Urinary bladder (tissue), 4 donors: ENCODE measurements around the gene PIP5K1B. TPM values are rescaled to one million over a fixed set of nuclear protein-coding genes. Genes with fewer than 3 reads are reported as not detected.
"Not testable (repeated sequence)": the region's sequence is repeated elsewhere in the genome, so short reads cannot be mapped to it uniquely, and the experiment has no call there.

Experiments
- DNase-seq: peaks from one replicate; pipeline ENCODE4 v3.0.0-alpha.2; 2015; ENCODE audit errors: extremely low spot score
- H3K27ac ChIP-seq: one replicate; pipeline ENCODE4 v1.5.1; 2013; ENCODE audit warnings: low read depth, mild to moderate bottlenecking, moderate library complexity
- H3K36me3 ChIP-seq: one replicate; pipeline ENCODE4 v1.6.1; 2013; ENCODE audit warnings: mild to moderate bottlenecking, moderate library complexity; ENCODE audit not compliant: insufficient read depth
- H3K4me1 ChIP-seq: one replicate; pipeline ENCODE4 v1.6.1; 2013; ENCODE audit warnings: mild to moderate bottlenecking, moderate library complexity; ENCODE audit not compliant: insufficient read depth
- H3K4me3 ChIP-seq: one replicate; pipeline ENCODE4 v1.5.1; 2013; ENCODE audit warnings: low read depth, low read length
- WGBS: extraction: QIAGEN DNeasy Blood & Tissue Kit; methylation state at CpG from one replicate; pipeline ENCODE4 v1.1.7; 2013; 5-methylcytosine and 5-hydroxymethylcytosine counted together
- polyA plus RNA-seq: library from polyadenylated mRNA; stranded (reverse); fragments of 200-250 nt; gene quantifications from one replicate; pipeline ENCODE4 v1.2.3, GENCODE V29; 2013
- total RNA-seq: library from RNA; depleted of rRNA; stranded (reverse); fragments of >200 nt; gene quantifications from one replicate; pipeline ENCODE4 v1.2.3, GENCODE V29; 2014
- donor health status: healthy with polysubstance abuse.
- donor health status: healthy.

Gene PIP5K1B
- total and polyA plus RNA-seq, 2 donors, result 3.1 to 6.4 TPM

- no peak overlapping the region for H3K4me3 ChIP-seq
- H3K27ac ChIP-seq, result no peak overlapping the region
- 94% methylated on average over 3 of the region's 3 CpGs for WGBS
- DNase-seq, result no peak
- no peaks in the 10 kb centered on the region for H3K4me1 ChIP-seq
- no peaks in the 10 kb centered on the region for H3K36me3 ChIP-seq
These were observed 273.5 kb downstream of the PIP5K1B start for GRCh38 chr9:68978501-68978900.

GRCh38 chr9:68979538-68980314 is 274.7 kb downstream of the PIP5K1B start:
- no peaks in the 10 kb centered on the region for H3K36me3 ChIP-seq
- H3K4me3 ChIP-seq, result no peak overlapping the region
- H3K27ac ChIP-seq, result no peak overlapping the region
- no peaks in the 10 kb centered on the region for H3K4me1 ChIP-seq
- no peak for DNase-seq
- WGBS, result 48% methylated on average over 9 of the region's 9 CpGs

DNA sequence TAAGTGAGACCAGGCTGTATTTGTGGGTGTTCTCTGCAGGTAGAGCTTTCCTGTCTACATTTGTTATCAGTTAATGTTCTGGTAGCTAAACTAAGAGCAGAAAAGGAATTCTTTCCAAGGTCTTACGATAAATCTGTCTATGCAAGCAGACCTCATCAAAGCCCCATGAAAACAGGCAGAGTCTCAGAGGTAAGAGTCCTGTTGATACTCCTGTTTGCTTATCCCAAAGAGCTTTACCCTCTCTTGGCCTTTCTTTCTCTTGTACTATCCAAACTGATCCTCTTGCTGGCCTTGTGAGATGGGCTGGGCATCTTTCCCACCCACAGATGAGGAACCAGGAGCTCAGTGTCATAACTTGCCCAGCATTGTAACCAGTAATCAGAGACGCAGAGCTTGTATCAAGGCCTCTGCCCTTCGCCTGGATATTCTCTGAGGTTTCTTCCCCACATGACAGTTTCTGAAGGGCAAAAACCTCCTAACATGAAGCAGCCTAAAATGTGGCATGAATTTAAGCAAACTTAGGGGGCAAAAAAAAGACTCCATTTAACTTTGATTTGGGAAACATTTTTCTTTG is 275.4 kb downstream of the PIP5K1B start:
- H3K36me3 ChIP-seq, result no peaks in the 10 kb centered on the region
- H3K4me3 ChIP-seq, result no peak overlapping the region
- WGBS, result 60% methylated on average over 3 of the region's 3 CpGs
- no peak for DNase-seq
- no peaks in the 10 kb centered on the region for H3K4me1 ChIP-seq
- no peak overlapping the region for H3K27ac ChIP-seq

- no peaks in the 10 kb centered on the region for H3K4me1 ChIP-seq
- no peak for DNase-seq
- no peak overlapping the region for H3K4me3 ChIP-seq
- no peak overlapping the region for H3K27ac ChIP-seq
- 19% methylated on average over 6 of the region's 6 CpGs for WGBS
- H3K36me3 ChIP-seq, result no peaks in the 10 kb centered on the region
These were observed 276.7 kb downstream of the PIP5K1B start for GRCh38 chr9:68981789-68982188.

DNA sequence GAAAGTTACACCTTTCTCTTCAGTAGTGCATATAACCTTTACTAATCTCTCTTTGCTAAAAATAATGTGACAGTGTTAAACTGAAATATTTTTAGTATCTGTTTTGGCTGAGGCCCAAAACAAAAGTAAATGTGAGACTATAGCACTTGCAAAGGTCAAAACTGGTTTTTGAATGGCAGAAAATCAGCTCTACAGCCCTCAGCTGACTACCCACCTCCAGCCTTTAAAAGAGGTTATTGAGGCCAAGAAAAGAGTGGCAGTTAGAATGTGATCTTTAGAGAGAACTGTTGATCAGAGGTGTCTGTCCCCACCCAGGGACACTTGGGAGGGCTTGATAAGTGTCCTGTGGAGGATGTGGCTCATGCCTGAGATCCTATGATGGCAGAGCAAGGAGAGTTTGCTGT is 278.0 kb downstream of the PIP5K1B start:
- Histone ChIP-seq H3K36me3 (no peaks in the 10 kb centered on the region), H3K4me3 (no peak overlapping the region), H3K27ac (no peak overlapping the region), H3K4me1 (no peaks in the 10 kb centered on the region)
- DNase-seq, result no peak

- no peaks in the 10 kb centered on the region for H3K4me1 ChIP-seq
- no peaks in the 10 kb centered on the region for H3K36me3 ChIP-seq
- WGBS, result 61% methylated on average over 3 of the region's 3 CpGs
- H3K4me3 ChIP-seq, result no peak overlapping the region
- no peak overlapping the region for H3K27ac ChIP-seq
- no peak for DNase-seq
These were observed 278.7 kb downstream of the PIP5K1B start for GRCh38 chr9:68983522-68984424.

GRCh38 chr9:68986949-68987348 is 281.9 kb downstream of the PIP5K1B start:
- not testable (repeated sequence) for H3K4me3 ChIP-seq, H3K36me3 ChIP-seq, H3K27ac ChIP-seq, DNase-seq, H3K4me1 ChIP-seq
- 97% methylated on average over 7 of the region's 7 CpGs for WGBS

DNA sequence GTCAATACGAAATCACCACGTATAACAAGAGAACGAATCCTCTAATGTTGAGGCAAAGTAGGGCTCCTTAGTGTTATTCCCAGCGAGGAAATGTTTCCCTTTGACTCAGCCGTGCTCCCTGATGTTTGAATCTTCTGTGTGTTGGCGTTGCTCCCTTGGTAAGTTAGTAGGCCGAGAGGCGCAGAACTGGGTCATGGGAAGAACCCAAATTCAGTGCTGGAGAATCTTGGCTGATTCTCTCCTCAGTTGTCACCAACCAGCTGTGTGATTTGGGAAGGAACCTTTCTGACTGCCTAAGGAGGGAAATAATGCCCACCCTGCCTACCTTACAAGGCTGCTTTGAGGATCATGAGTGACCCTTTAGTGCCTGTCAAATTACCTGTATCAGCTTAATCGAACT is 286.4 kb downstream of the PIP5K1B start:
- H3K4me3 ChIP-seq, result no peak overlapping the region
- H3K27ac ChIP-seq, result no peak overlapping the region
- H3K36me3 ChIP-seq, result no peaks in the 10 kb centered on the region
- no peak for DNase-seq
- H3K4me1 ChIP-seq, result no peaks in the 10 kb centered on the region
- WGBS, result 89% methylated on average over 9 of the region's 9 CpGs

DNA sequence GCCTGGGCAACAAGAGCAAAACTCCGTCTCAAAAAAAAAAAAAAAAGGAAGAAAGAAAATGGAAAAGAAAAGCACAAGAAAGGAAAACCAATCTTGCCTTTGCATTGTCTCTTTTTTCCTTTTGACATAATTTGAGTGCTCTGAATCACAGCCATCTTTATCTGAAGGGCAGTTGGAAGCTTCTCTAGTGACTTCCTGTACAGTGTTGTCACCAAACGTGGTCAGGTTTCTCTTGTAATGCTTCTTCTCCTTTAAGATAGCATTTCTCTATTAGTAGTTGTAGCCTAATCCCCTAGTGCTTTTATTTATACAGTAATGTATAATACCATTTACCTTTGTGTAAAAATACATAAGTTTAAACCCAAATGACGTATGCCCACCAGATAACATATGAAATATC is 290.7 kb downstream of the PIP5K1B start:
- no peak for DNase-seq
- Histone ChIP-seq H3K4me3 (no peak overlapping the region), H3K4me1 (no peaks in the 10 kb centered on the region), H3K27ac (no peak overlapping the region), H3K36me3 (no peaks in the 10 kb centered on the region)
- 74% methylated on average over 3 of the region's 3 CpGs for WGBS

GRCh38 chr9:68996462-68996861 is 291.4 kb downstream of the PIP5K1B start:
- no peak overlapping the region for H3K4me3 ChIP-seq
- no peaks in the 10 kb centered on the region for H3K36me3 ChIP-seq
- H3K4me1 ChIP-seq, result no peaks in the 10 kb centered on the region
- no peak overlapping the region for H3K27ac ChIP-seq
- 81% methylated on average over 5 of the region's 5 CpGs for WGBS
- DNase-seq, result no peak

DNA sequence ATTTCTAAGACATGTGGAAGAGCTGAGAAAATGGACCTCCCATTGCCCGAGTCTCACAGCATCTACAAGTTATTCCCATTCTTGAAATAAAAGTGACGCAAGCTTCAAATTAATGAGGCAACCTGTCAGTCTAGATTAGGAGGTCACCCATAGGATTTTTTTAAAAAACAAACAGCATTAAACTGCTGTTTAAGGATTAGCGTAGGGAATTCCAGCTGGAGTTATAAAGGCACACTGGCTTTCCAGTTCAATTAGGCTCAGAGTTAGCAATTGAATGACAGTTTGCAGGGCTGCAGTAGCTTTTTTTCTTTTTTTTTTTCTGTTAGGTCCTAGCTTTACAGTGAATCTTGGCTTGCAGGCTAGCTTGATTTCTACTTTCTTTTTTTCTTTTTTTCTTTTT is 292.6 kb downstream of the PIP5K1B start:
- no peak overlapping the region for H3K27ac ChIP-seq
- no peaks in the 10 kb centered on the region for H3K4me1 ChIP-seq
- WGBS, result 83% methylated on average over 3 of the region's 3 CpGs
- no peak overlapping the region for H3K4me3 ChIP-seq
- no peaks in the 10 kb centered on the region for H3K36me3 ChIP-seq
- DNase-seq, result no peak

- Histone ChIP-seq H3K27ac (no peak overlapping the region), H3K4me1 (no peaks in the 10 kb centered on the region), H3K4me3 (no peak overlapping the region), H3K36me3 (no peaks in the 10 kb centered on the region)
- no peak for DNase-seq
- 61% methylated on average over 4 of the region's 4 CpGs for WGBS
These were observed 293.3 kb downstream of the PIP5K1B start for GRCh38 chr9:68998385-68998784.

- WGBS, result 77% methylated on average over 5 of the region's 5 CpGs
- H3K27ac ChIP-seq, result no peak overlapping the region
These were observed 293.8 kb downstream of the PIP5K1B start for GRCh38 chr9:68998812-68999211.

More at GRCh38 chr9:68998812-68999211, 293.8 kb downstream of the PIP5K1B start:
- Histone ChIP-seq H3K4me3 (no peak overlapping the region), H3K36me3 (no peaks in the 10 kb centered on the region), H3K4me1 (no peaks in the 10 kb centered on the region)
- DNase-seq, result no peak
